Measurements from ENCODE around the gene KCNQ1.

KCNQ1 gene

DNA sequence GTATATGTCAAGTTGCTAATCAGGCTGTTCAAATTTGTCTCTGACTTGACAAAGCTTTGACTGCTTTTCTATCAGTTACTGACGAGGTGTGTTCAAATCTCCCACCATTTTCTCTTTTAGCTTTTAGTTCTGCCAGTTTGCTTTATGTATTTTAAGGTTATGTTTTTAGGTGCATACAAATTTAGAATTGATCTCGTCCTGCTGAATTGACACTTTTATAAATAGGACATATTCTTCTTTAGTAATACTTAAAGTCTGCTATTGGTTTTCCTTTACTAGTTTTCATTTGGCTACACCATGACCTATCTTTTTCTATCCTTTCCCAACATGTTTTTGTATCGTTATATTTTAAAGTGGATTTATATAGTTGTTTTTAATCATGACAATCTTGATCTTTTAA, 320.7 kb downstream of the KCNQ1 start:
- Mint-ChIP-seq H3K9me3 (no peaks in the 10 kb centered on the region), H3K36me3 (ENCODE audit: low read depth) (no peaks in the 10 kb centered on the region), H3K27me3 (ENCODE audit: low read depth) (peaks cover 3% of the 10 kb centered on the region), H3K27ac (no peak overlapping the region), H3K4me3 (no peak overlapping the region), H3K4me1 (ENCODE audit: low read depth) (no peaks in the 10 kb centered on the region)

DNA sequence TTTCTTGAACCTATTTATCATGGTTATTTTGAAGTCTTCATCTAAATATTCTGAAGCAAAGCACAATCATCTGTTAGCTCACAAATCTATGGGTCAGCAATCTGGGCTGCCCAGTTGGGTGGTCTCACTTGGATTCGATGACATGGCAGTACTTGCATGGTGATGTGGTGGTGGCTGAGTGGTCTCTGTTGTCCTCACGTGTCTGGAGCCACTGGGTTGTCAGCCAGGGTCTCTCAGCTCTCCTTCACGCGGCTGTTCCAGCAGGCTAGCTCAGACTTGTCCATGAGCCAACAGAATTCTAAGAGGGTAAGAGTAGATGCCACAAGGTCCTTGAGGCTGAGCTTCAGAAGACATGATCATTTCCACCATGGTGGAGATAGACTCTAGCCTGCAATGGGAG, 321.4 kb downstream of the KCNQ1 start:
- Mint-ChIP-seq H3K4me1 (ENCODE audit: low read depth) (no peaks in the 10 kb centered on the region), H3K9me3 (no peaks in the 10 kb centered on the region), H3K4me3 (no peak overlapping the region), H3K36me3 (ENCODE audit: low read depth) (no peaks in the 10 kb centered on the region), H3K27ac (no peak overlapping the region), H3K27me3 (ENCODE audit: low read depth) (peaks cover 3% of the 10 kb centered on the region)

DNA sequence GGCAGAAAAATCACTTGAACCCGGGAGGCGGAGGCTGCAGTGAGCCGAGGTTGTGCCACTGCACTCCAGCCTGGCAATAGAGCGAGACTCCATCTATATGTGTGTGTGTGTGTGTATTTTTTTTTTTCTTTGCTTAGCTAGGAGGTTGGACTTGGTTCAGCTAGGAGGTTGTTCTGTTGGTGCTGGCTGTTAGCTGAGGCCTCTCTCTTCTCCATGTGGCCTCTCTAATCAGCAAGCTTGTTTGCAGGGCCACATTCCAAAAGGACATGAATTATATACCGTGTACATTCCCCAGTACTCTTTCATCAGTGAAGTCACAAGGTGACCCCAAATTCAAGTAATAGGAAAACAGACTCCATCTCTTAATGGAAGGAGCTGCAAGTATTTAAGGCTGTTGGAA, 322.3 kb downstream of the KCNQ1 start:
- H3K4me1 Mint-ChIP-seq (ENCODE audit: low read depth) = no peaks in the 10 kb centered on the region
- H3K9me3 Mint-ChIP-seq = no peaks in the 10 kb centered on the region
- H3K27me3 Mint-ChIP-seq (ENCODE audit: low read depth) = peaks cover 3% of the 10 kb centered on the region
- no peak overlapping the region for H3K4me3 Mint-ChIP-seq
- no peak overlapping the region for H3K27ac Mint-ChIP-seq
- no peaks in the 10 kb centered on the region for H3K36me3 Mint-ChIP-seq (ENCODE audit: low read depth)

DNA sequence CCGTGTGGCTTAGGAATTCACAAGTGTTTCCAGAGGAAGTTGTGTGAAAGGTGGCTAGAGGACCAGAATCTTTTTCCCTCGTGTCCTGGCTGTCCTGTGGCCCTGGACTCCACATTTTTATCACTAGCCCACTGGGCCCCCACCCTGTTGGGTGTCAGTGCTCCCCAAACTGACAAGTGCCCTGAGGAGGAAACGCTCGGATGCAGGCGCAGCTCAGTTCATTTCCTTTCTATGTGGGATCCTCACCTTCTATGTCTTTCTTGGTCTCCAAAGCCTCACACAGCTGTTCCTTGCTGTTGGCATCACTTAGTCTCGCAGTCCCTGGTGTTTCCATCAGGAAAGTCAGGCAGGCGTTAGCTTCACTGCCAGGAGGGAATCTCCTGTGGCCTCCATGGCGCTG, 323.0 kb downstream of the KCNQ1 start:
- Mint-ChIP-seq H3K4me1 (ENCODE audit: low read depth) (peaks cover under 1% of the 10 kb centered on the region), H3K36me3 (ENCODE audit: low read depth) (no peaks in the 10 kb centered on the region), H3K27ac (no peak overlapping the region), H3K9me3 (no peaks in the 10 kb centered on the region), H3K4me3 (no peak overlapping the region), H3K27me3 (ENCODE audit: low read depth) (peaks cover 3% of the 10 kb centered on the region)

DNA sequence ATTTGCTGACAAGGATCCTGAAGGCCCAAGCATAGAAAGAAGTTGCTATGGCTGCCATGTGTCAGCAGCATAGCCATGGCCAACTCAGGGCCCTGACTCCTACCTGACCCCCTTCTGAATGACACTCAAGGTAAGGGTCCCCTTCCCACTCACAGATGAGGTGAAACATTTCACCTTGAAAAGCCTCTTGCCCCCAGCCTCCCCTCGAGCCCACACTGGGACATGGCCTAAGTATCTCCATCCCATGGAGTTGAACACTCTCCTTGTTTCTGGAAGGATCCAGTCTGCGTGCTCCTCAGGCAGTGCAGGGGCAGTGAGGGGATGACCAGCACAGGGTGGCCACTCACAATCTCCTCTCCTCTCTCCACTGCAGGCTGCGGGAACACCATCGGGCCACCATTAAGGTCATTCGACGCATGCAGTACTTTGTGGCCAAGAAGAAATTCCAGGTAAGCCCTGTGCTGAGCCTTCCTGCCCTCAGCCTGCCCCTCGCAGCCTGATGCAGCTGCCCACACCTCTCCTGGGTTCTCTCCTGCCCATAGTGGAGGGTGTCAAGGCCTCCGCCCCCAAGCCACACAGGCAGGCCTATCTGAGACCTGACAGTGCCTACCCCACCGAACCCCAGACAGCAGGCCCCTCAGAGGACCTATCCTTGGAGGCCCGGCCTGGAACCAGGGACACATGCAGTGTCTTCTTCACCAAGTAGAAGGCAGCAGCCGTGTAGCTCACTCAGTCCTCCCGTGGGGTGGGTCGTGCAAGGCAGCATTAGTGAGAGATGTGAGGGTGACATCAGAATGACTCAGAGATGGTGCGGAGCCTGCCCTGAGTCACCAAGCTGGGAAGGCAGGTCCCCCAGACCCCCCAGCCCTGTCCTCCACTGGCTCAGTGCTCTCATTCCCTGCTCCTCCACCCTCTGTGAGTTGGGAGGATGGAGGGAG, 323.9 kb downstream of the KCNQ1 start:
- peaks cover 2% of the 10 kb centered on the region for H3K4me1 Mint-ChIP-seq (ENCODE audit: low read depth)
- no peaks in the 10 kb centered on the region for H3K36me3 Mint-ChIP-seq (ENCODE audit: low read depth)
- H3K9me3 Mint-ChIP-seq = no peaks in the 10 kb centered on the region
- no peak overlapping the region for H3K27ac Mint-ChIP-seq
- H3K27me3 Mint-ChIP-seq (ENCODE audit: low read depth) = peaks cover 3% of the 10 kb centered on the region
- no peak overlapping the region for H3K4me3 Mint-ChIP-seq

DNA sequence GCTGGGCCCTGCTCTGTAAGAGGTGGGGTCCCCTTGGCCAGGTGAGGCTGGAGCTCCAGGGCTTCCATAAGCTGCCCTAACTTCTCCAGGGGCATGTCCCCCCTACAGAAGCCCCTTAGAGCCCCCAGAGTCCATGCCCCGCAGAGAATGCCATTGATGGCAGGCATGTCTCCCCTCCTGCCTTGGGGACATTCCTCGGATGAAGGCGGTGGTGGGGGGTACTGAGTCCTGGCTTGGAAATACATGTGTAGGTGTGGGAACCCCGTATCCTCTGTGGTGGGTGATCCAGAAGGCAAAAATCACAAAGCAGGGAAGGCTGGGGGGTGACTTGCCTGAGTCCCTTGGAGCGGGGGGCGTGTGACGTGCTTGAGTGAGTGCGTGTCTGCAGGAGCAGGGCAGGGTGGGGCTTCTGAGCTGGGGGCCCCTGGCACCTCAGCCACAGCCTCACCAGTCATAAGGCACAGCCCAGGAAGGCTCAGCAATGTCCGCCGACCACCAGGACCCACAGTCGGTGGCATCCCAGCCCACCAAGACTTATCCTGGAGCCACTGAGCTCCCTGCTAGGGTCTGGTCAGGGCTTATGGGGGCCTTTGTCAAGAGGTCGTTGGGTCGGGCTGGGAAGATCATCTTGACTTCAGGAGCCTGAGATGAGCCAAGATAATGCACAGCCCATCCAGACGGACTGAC, 324.7 kb downstream of the KCNQ1 start:
- Mint-ChIP-seq H3K4me1 (ENCODE audit: low read depth) (peaks cover 2% of the 10 kb centered on the region), H3K27me3 (ENCODE audit: low read depth) (peaks cover 3% of the 10 kb centered on the region), H3K27ac (no peak overlapping the region)

DNA sequence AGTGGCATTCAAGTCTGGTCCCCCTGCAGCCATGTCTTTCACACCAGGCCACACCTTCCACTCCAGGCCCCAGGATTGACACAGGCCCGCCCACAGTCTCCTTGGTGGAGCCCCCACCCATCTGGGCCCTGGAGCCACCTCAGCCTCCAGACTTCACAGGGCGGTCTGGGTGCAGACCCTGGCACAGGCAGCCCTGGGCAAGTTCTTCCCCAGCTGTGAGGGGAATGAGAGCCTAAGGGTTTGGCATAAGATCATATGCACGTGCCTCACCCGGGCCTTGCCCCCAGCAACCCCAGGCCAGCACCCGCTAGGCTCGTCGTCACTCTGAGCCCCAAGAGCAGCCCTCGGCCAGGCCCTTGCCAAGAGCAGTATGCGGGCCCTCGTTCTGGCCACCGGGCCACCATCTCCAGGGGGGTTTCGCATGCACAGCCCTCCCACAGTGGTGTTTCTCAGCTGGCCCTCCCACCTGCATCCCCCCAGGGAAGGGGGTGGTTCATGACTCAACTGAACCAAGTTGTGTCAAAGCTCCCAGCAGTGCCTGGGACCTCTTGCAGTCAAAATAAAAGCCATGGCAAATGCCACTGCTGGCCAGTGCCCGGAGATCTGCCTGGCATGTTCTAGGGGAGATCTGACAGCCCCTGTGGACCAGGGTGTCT, 325.4 kb downstream of the KCNQ1 start:
- peaks cover 5% of the 10 kb centered on the region for H3K4me1 Mint-ChIP-seq (ENCODE audit: low read depth)
- H3K4me3 Mint-ChIP-seq = no peak overlapping the region
- no peak overlapping the region for H3K27ac Mint-ChIP-seq
- no peaks in the 10 kb centered on the region for H3K27me3 Mint-ChIP-seq (ENCODE audit: low read depth)
- no peaks in the 10 kb centered on the region for H3K9me3 Mint-ChIP-seq
- H3K36me3 Mint-ChIP-seq (ENCODE audit: low read depth) = no peaks in the 10 kb centered on the region

More for the DNA sequence above, 324.7 kb downstream of the KCNQ1 start:
- H3K4me3 Mint-ChIP-seq = no peak overlapping the region
- H3K9me3 Mint-ChIP-seq = no peaks in the 10 kb centered on the region
- H3K36me3 Mint-ChIP-seq (ENCODE audit: low read depth) = no peaks in the 10 kb centered on the region

DNA sequence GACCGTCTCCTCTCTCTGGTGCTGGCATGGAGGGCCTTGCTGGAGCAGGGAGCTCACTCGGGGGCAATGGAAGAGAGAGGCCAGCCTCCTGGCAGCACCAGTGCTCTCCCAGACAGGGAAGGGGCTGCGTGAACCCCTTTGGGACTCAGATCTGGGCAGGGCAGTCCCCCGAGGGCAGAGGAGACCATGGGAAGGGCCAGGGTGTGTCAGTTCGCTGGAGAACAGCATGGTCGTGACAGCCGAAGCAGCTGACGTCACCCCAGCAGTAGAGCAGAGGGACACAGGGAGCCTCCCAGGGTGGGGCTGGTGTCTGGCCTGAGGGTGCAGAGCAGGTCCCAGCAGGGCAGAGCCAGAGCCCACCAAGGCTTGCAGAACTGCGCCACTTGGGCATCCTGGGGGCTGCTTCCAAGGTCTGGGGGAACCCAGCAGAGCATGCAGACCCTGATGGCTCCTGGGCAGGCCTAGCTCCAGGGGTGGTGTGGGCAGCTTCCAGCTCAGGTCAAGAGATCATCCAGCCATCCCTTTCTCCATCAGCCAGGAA, 326.0 kb downstream of the KCNQ1 start:
- H3K27ac Mint-ChIP-seq = no peak overlapping the region
- H3K4me1 Mint-ChIP-seq (ENCODE audit: low read depth) = peaks cover 5% of the 10 kb centered on the region
- H3K27me3 Mint-ChIP-seq (ENCODE audit: low read depth) = no peaks in the 10 kb centered on the region
- H3K36me3 Mint-ChIP-seq (ENCODE audit: low read depth) = no peaks in the 10 kb centered on the region
- no peaks in the 10 kb centered on the region for H3K9me3 Mint-ChIP-seq
- no peak overlapping the region for H3K4me3 Mint-ChIP-seq

DNA sequence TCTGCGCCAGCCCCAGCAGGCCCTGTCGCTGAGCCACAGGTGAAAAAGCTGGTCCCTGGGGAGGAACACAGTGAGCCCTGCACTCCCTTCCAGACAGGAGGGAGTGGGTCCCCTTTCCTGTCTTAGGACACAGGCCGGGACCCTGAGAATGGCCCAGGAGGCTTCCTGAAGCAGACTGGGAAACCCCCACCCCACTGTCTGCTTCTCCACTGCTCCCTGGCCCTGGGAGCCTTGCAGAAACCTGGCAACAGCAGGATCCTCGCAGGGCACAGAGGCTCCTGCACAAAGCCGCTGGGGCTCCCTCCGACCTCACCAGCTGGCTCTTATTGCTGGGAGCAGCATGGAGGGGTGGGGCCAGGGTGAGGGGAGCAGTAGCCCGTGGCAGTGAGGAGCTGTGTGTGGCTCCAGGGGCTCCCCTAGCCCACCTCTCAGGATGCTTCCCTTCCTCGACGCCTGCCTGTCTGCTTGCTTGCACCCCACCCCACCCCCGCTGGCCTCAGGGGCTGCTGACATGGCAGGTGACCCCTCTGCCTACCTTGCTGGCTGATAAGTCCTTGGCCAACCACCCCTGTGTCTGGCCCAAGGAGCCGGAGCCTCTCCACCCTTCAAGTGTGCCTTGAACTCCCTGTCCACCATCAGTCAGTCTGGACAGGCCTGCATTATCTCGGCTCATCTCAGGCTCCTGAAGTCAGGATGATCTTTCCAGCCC, 327.1 kb downstream of the KCNQ1 start:
- Mint-ChIP-seq H3K27me3 (ENCODE audit: low read depth) (no peaks in the 10 kb centered on the region), H3K4me1 (ENCODE audit: low read depth) (peaks cover 5% of the 10 kb centered on the region), H3K27ac (no peak overlapping the region), H3K4me3 (no peak overlapping the region), H3K36me3 (ENCODE audit: low read depth) (no peaks in the 10 kb centered on the region), H3K9me3 (no peaks in the 10 kb centered on the region)

DNA sequence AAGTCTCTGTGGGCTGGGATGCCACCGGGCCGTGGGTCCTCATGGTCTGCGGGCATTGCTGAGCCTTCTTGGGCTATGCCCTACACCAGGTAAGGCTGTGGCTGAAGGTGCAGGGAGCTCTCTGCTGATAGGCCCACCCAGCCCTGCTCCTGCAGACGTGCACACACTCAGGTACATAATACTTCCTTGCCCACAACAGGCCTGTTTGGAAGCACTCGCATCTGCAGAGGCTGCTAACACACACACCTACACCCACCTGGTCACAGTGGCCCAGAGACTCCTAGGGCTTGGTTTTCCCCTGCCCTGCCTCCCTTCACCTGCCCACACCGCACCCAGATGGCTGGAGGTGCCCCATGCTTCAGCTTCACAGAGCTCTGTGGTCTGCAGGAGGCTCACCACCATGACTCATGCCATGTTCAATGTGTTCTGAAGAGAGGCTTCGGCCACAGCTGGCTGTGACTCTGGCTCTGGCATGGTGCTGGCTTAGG, 327.8 kb downstream of the KCNQ1 start:
- no peak overlapping the region for H3K4me3 Mint-ChIP-seq
- no peaks in the 10 kb centered on the region for H3K27me3 Mint-ChIP-seq (ENCODE audit: low read depth)
- H3K4me1 Mint-ChIP-seq (ENCODE audit: low read depth) = peaks cover 5% of the 10 kb centered on the region
- no peaks in the 10 kb centered on the region for H3K36me3 Mint-ChIP-seq (ENCODE audit: low read depth)
- H3K27ac Mint-ChIP-seq = no peak overlapping the region
- H3K9me3 Mint-ChIP-seq = no peaks in the 10 kb centered on the region

DNA sequence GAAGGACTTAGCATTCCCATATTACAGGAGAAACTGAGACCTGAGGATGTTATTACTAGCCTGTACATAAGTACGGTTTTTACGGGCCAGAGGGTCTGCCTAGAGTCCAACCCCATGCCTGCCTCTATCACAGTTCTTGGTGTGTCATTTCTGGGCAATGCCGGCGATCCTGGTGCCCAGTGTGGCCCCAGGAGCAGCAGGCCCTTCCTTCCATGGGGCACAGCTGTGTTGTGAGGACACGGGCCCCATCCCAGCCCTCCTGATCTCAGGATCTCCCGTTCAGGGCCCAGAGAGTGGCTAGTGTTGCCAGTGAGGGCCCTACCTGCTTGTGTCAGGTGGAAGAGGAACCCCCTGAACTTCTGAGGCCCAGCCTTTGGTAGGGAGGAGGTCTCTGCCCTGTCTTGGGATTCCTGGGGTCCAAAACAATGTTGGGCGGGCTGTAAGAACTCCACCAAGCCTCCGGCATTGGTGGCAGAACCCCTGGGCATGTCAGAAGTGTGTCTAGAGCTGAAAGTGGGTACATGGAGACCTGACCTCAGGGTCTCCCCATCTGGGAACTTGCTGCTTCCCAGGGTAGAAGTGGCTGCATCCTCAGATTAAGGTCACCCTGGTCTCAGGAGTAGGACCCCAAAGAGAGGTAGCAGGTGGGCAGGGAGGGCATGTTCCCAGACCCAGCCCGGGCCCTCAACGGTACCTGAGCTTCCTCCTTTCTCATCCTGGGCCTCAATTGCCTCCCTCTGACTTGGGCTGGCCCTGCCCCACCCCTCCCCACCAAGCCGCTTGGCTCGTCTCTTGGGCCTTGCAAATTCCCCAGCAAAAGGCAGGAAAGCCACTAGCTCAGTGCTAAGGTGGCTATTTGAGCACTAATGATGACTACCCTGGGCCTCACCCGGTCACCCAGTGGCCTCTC, 329.6 kb downstream of the KCNQ1 start:
- Mint-ChIP-seq H3K27me3 (ENCODE audit: low read depth) (no peaks in the 10 kb centered on the region), H3K36me3 (ENCODE audit: low read depth) (no peaks in the 10 kb centered on the region), H3K27ac (no peak overlapping the region), H3K4me3 (no peak overlapping the region), H3K4me1 (ENCODE audit: low read depth) (peaks cover 5% of the 10 kb centered on the region), H3K9me3 (no peaks in the 10 kb centered on the region)

DNA sequence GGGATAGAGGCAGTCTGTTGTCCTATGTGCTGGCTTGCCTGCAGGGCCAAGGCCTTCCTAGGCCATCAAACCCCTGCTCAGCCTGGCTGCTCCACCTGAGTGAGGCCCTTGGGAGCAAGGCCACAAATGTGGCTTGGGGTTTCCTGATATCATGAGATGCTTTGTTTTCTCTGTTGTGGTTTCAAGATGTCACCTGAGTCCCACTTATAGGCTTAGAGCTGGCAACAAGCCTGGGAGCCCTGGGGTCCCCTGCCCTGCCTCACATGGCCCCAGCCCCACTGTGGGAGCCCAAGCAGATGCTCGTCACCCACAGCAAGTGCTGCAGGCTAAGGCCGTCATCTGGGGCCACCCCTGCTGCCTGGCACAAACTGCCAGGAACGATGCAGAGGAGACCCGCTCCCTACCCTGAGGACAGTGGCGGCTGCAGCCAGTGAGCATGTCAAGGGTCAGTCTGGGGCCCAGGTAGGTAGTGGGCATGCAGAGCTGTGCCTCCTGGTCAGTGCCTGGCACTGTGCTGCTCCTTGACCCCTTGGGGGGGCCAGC, 330.3 kb downstream of the KCNQ1 start:
- Mint-ChIP-seq H3K27ac (no peak overlapping the region), H3K27me3 (ENCODE audit: low read depth) (no peaks in the 10 kb centered on the region), H3K4me1 (ENCODE audit: low read depth) (peaks cover 5% of the 10 kb centered on the region), H3K36me3 (ENCODE audit: low read depth) (no peaks in the 10 kb centered on the region), H3K4me3 (no peak overlapping the region), H3K9me3 (no peaks in the 10 kb centered on the region)
